Keratinocyte (primary cell): ENCODE data around the gene CDT1. TPM values are rescaled to one million over a fixed set of nuclear protein-coding genes. Genes with fewer than 3 reads are reported as not detected.

ENCODE experiments used
- DNase-seq: peaks from one replicate; pipeline ENCODE4 v3.0.0-alpha.2; 2011; ENCODE audit warnings: low read depth, missing footprints, low spot score
- FAIRE-seq: peaks from 2 replicates; lab custom pipeline; 2011; peaks lifted over from hg19 to GRCh38; lab: Jason Lieb, UNC
- H2AFZ ChIP-seq: 2 replicates; pipeline ENCODE4 v1.6.0; 2012; ENCODE audit warnings: low read length, control low read depth, inconsistent platforms; ENCODE audit not compliant: control insufficient read depth
- H3K27ac ChIP-seq: 2 replicates; pipeline ENCODE4 v1.5.1; 2011; ENCODE audit warnings: low read length; ENCODE audit not compliant: control insufficient read depth, insufficient read depth
- H3K27me3 ChIP-seq: 3 replicates; pipeline ENCODE4 v1.6.0; 2011; ENCODE audit warnings: low read length; ENCODE audit not compliant: control insufficient read depth, insufficient read depth; ENCODE audit errors: extremely low read depth
- H3K36me3 ChIP-seq, 2 experiments: 2 replicates in 1 of 2; 3 replicates in 1 of 2; pipeline ENCODE4 v1.5.1; 2011; ENCODE audit warnings: low read length in 2 of 2, mild to moderate bottlenecking in 1 of 2; ENCODE audit not compliant: control insufficient read depth in 2 of 2, insufficient read depth in 2 of 2; ENCODE audit errors: extremely low read depth in 1 of 2
- H3K4me1 ChIP-seq: 3 replicates; pipeline ENCODE4 v1.5.1; 2011; ENCODE audit warnings: low read length; ENCODE audit not compliant: control insufficient read depth, insufficient read depth; ENCODE audit errors: extremely low read depth
- H3K4me2 ChIP-seq: 3 replicates; pipeline ENCODE4 v1.6.0; 2011; ENCODE audit warnings: low read depth, low read length; ENCODE audit not compliant: control insufficient read depth, insufficient read depth; ENCODE audit errors: extremely low read depth
- H3K4me3 ChIP-seq, 3 experiments: fragments of 200-600 bp in 1 of 3; sonication (generic) in 1 of 3; 2 replicates in 2 of 3; 3 replicates in 1 of 3; pipeline ENCODE4 v1.5.1; 2011 to 2016; ENCODE audit warnings: low read length in 3 of 3, mild to moderate bottlenecking in 3 of 3, control low read depth in 2 of 3, inconsistent platforms in 1 of 3, low read depth in 1 of 3, mixed read lengths in 1 of 3, mixed run types in 1 of 3, moderate library complexity in 1 of 3; ENCODE audit not compliant: control insufficient read depth in 2 of 3, insufficient read depth in 2 of 3; ENCODE audit errors: extremely low read depth in 1 of 3
- H3K79me2 ChIP-seq: 2 replicates; pipeline ENCODE4 v1.6.0; 2012; ENCODE audit warnings: low read length; ENCODE audit not compliant: control insufficient read depth, insufficient read depth
- H3K9ac ChIP-seq: 3 replicates; pipeline ENCODE4 v1.6.0; 2011; ENCODE audit warnings: low read length; ENCODE audit not compliant: control insufficient read depth, insufficient read depth; ENCODE audit errors: extremely low read depth
- H3K9me1 ChIP-seq: 3 replicates; pipeline ENCODE4 v1.6.0; 2011; ENCODE audit warnings: low read length; ENCODE audit not compliant: control insufficient read depth, insufficient read depth; ENCODE audit errors: extremely low read depth
- H3K9me3 ChIP-seq: 2 replicates; pipeline ENCODE4 v1.5.1; 2012; ENCODE audit warnings: low read depth, low read length; ENCODE audit not compliant: control insufficient read depth
- H4K20me1 ChIP-seq: 3 replicates; pipeline ENCODE4 v1.6.0; 2011; ENCODE audit warnings: low read length; ENCODE audit not compliant: control insufficient read depth, insufficient read depth; ENCODE audit errors: extremely low read depth
- CTCF ChIP-seq, 3 experiments: IDR thresholded peaks in 1 of 3; conservative IDR thresholded peaks in 1 of 3; optimal IDR thresholded peaks in 1 of 3; 2 replicates in 2 of 3; 3 replicates in 1 of 3; pipeline versions ENCODE3 to v1.5.1; 2011; ENCODE audit warnings: low read length in 3 of 3, mild to moderate bottlenecking in 3 of 3, moderate library complexity in 2 of 3, control low read depth in 1 of 3, inconsistent platforms in 1 of 3; ENCODE audit not compliant: insufficient read depth in 2 of 3; ENCODE audit errors: extremely low read depth in 1 of 3
- EZH2 ChIP-seq: IDR thresholded peaks from one replicate; pipeline ENCODE4 v1.6.1; 2012; ENCODE audit warnings: inconsistent platforms, mild to moderate bottlenecking, low read length, moderate library complexity
- dilution Hi-C: fragments of 300-500 bp; cut with MboI; formaldehyde crosslinking; loops from one replicate; pipeline ENCODE4 v1.7.0; 2020; ENCODE audit warnings: low sequenced_read_pairs; ENCODE audit not compliant: extremely low pct_ligation_motif_present
- polyA plus RNA-seq, 5 experiments: library from polyadenylated mRNA; depleted of rRNA in 3 of 5; stranded (reverse) in 3 of 5; stranded (forward) in 1 of 5; unstranded in 1 of 5; fragments of >200 nt; gene quantifications; 1 replicate in 1 of 5; 2 replicates in 3 of 5; 3 replicates in 1 of 5; pipeline versions ENCODE4 v1.2.1 to v1.2.3, GENCODE V29; 2011 to 2012; ENCODE audit warnings: missing spikeins in 2 of 5, low read depth in 1 of 5, low replicate concordance in 1 of 5

The CDT1 gene
- polyA plus RNA-seq, 1 donor (not counting 4 experiments of a cell fraction or from before 2014, with no cell fraction given): 2.0 TPM

- peak overlapping the region; percentile 75 to 93 (median 78) for H3K4me3 ChIP-seq
- peak overlapping the region; percentile 95 for H3K9ac ChIP-seq
- no peaks in the 10 kb centered on the region for H3K9me1 ChIP-seq
- H2AFZ ChIP-seq: no peak overlapping the region
- FAIRE-seq (peak; percentile 87), DNase-seq (peak; percentile 60)
- H3K4me1 ChIP-seq: peaks cover 35% of the 10 kb centered on the region
- H3K27ac ChIP-seq: peak overlapping the region; percentile 93
- TF ChIP-seq EZH2 (no peak), CTCF (optimal IDR thresholded peaks at IDR 0.05 in 1 of 3, IDR thresholded peaks at IDR 0.05 in 1 of 3, conservative IDR thresholded peaks at IDR 0.05 in 1 of 3; ENCODE audit: extremely low read depth in 1 of 3, insufficient read depth in 2 of 3, low read length in 3 of 3) (no peak)
- H3K27me3 ChIP-seq: no peaks in the 10 kb centered on the region
- dilution Hi-C loops: no loop called here
- peaks cover 70% of the 10 kb centered on the region for H3K79me2 ChIP-seq
- peaks cover 41% of the 10 kb centered on the region for H4K20me1 ChIP-seq
- H3K9me3 ChIP-seq: no peaks in the 10 kb centered on the region
- H3K4me2 ChIP-seq: peak overlapping the region; percentile 100
- H3K36me3 ChIP-seq: peaks cover 7 to 11% of the 10 kb centered on the region in 2 experiments
Measured at GRCh38 chr16:88782454-88783390, 20.9 kb upstream of the CDT1 start.

- H4K20me1 ChIP-seq: peaks cover 33% of the 10 kb centered on the region
- peak overlapping the region; percentile 95 for H3K9ac ChIP-seq
- TF ChIP-seq EZH2 (no peak), CTCF (optimal IDR thresholded peaks at IDR 0.05 in 1 of 3, IDR thresholded peaks at IDR 0.05 in 1 of 3, conservative IDR thresholded peaks at IDR 0.05 in 1 of 3; ENCODE audit: extremely low read depth in 1 of 3, insufficient read depth in 2 of 3, low read length in 3 of 3) (no peak)
- DNase-seq (no peak), FAIRE-seq (no peak)
- H3K4me1 ChIP-seq: peaks cover 35% of the 10 kb centered on the region
- H3K27me3 ChIP-seq: no peaks in the 10 kb centered on the region
- H3K9me3 ChIP-seq: no peaks in the 10 kb centered on the region
- H3K79me2 ChIP-seq: peaks cover 62% of the 10 kb centered on the region
- H3K27ac ChIP-seq: peak overlapping the region; percentile 93
- peaks cover 6 to 8% of the 10 kb centered on the region in 2 experiments for H3K36me3 ChIP-seq
- H2AFZ ChIP-seq: no peak overlapping the region
- dilution Hi-C loops: no loop called here
- peak overlapping the region; percentile 75 to 93 (median 78) for H3K4me3 ChIP-seq
- H3K9me1 ChIP-seq: no peaks in the 10 kb centered on the region
- peak overlapping the region; percentile 100 for H3K4me2 ChIP-seq
Measured at GRCh38 chr16:88783391-88784073, 20.1 kb upstream of the CDT1 start.
